ENCODE measurements around the gene ZKSCAN7. TPM values are rescaled to one million over a fixed set of nuclear protein-coding genes. Genes with fewer than 3 reads are reported as not detected.

The ZKSCAN7 gene
- total RNA-seq (2022; extraction: Qiagen RNA extraction; ENCODE audit: low read depth) = not detected in 5 replicates

DNA sequence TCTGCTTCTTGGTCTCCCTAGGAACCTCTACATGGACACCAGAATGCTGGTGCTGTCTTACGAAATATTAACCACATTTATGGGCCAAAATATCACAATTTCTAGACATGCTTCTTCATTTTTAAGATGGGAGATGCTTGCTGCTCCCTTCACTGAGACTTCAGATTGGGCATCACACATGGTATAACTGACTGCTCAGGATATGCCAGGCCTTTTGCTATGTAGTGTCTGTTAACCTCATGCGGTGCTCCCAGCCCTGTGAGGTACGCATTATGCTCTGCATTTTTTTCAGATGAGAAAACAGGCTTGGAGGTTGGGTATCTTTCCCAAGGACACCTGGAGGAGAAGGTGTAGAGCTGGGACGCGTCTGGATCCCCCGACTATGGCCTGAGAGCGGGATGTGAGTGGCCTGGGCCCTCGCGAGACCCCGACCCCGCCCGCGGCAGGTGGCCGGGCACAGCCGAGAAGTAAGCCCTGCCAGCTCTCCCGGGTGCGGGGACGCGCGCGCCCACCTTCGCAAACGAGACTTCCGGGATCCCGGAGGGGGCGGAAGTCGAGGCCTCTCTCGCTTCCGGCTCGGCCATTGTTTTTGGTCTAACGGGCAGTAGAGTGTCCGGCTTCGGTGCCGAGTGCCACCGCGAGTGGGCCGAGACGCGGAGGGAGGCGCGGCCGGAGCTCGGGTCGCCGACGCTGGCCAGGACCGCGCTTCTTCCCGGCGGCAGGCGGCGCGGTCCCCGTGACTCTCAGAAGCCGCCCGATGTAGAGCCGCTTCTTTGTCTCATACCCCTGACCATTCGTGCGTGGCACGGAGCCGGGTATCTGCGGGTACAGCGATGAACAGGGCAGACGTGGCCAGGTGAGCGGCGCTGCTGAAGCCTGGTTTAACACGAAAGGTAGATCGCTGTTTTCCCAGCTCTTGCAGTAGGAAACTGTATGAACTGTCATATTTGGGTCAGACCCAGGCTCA is at the start of gene ZKSCAN7:
TSS of gene ZKSCAN7 (plus strand) at position 568 of the 967 bp plus-strand sequence. CDS start 1,855 bp downstream, outside the sequence.

GRCh38 chr3:44584646-44585501 is 29.9 kb downstream of the ZKSCAN7 start, which contains the start of gene ZNF660:
Gene ZNF660 (plus strand): TSS chr3:44584964. CDS start chr3:44594194, 9,230 bp downstream.

Other genes starting within 250 kb of the ZKSCAN7 start
- gene TCAIM, start 216.4 kb upstream of the ZKSCAN7 start, total RNA-seq (2022; extraction: Qiagen RNA extraction; ENCODE audit: low read depth) = 7.3 to 8.7 TPM (median 8.3 TPM) in 5 replicates
- 1.7 to 2.9 TPM (median 2.8 TPM) in 5 replicates for gene ZNF445, start 77.5 kb upstream of the ZKSCAN7 start, total RNA-seq (2022; extraction: Qiagen RNA extraction; ENCODE audit: low read depth)
- gene ZNF660, start 29.8 kb downstream of the ZKSCAN7 start, total RNA-seq (2022; extraction: Qiagen RNA extraction; ENCODE audit: low read depth) = not detected in 5 replicates
- gene ZNF197, start 69.8 kb downstream of the ZKSCAN7 start, total RNA-seq (2022; extraction: Qiagen RNA extraction; ENCODE audit: low read depth) = 1.1 to 2.3 TPM (median 1.8 TPM) in 5 replicates
- 6.1 to 7.0 TPM (median 6.5 TPM) in 5 replicates for gene ZNF35, start 93.5 kb downstream of the ZKSCAN7 start, total RNA-seq (2022; extraction: Qiagen RNA extraction; ENCODE audit: low read depth)
- gene ZNF502, start 157.5 kb downstream of the ZKSCAN7 start, total RNA-seq (2022; extraction: Qiagen RNA extraction; ENCODE audit: low read depth) = 1.3 to 1.9 TPM (median 1.6 TPM) in 5 replicates
- gene ZNF501, start 174.4 kb downstream of the ZKSCAN7 start, total RNA-seq (2022; extraction: Qiagen RNA extraction; ENCODE audit: low read depth) = not detected in 5 replicates
- gene KIAA1143, start 206.4 kb downstream of the ZKSCAN7 start, total RNA-seq (2022; extraction: Qiagen RNA extraction; ENCODE audit: low read depth) = 10.7 to 17.8 TPM (median 16.8 TPM) in 5 replicates
- 7.8 to 10.0 TPM (median 9.2 TPM) in 5 replicates for gene KIF15, start 206.6 kb downstream of the ZKSCAN7 start, total RNA-seq (2022; extraction: Qiagen RNA extraction; ENCODE audit: low read depth)